Transverse colon (tissue), 4 donors: ENCODE data around the gene EFNA5. TPM values are rescaled to one million over a fixed set of nuclear protein-coding genes. Genes with fewer than 3 reads are reported as not detected.

ENCODE experiments used
- DNase-seq: peaks from one replicate; pipeline ENCODE4 v3.0.0-alpha.2; 2019
- H3K27ac ChIP-seq, 4 donors: fragments of 200-600 bp; sonication (generic); 2 replicates each; pipeline ENCODE4 v1.5.1; 2016 to 2018; ENCODE audit warnings: inconsistent platforms in 4 of 4
- H3K27me3 ChIP-seq: fragments of 200-600 bp; sonication (generic); 2 replicates; pipeline ENCODE4 v1.5.1; 2017; ENCODE audit warnings: inconsistent platforms
- H3K36me3 ChIP-seq, 4 donors: fragments of 200-600 bp; sonication (generic); 2 replicates each; pipeline ENCODE4 v1.5.1; 2017 to 2019; ENCODE audit warnings: inconsistent platforms in 4 of 4
- H3K4me1 ChIP-seq, 4 donors: fragments of 200-600 bp; sonication (generic); 2 replicates each; pipeline ENCODE4 v1.5.1; 2017 to 2020; ENCODE audit warnings: inconsistent platforms in 4 of 4
- H3K4me3 ChIP-seq, 4 donors: fragments of 200-600 bp; sonication (generic); 1 replicate in 1 of 4; 2 replicates in 3 of 4; pipeline versions ENCODE4 v1.5.1 to v1.6.1; 2017 to 2019; ENCODE audit warnings: inconsistent platforms in 4 of 4
- H3K9me3 ChIP-seq, 2 donors: fragments of 200-600 bp; sonication (generic); 2 replicates each; pipeline ENCODE4 v1.5.1; 2017 to 2019; ENCODE audit warnings: inconsistent platforms in 2 of 2
- CTCF ChIP-seq, 5 experiments: fragments of 200-600 bp in 3 of 5; fragments of 450-650 bp in 2 of 5; sonication (generic) in 3 of 5; IDR thresholded peaks; 1 replicate in 2 of 5; 2 replicates in 3 of 5; pipeline ENCODE4 v1.5.1; 2016 to 2017; ENCODE audit warnings: antibody characterized with exemption in 5 of 5, inconsistent platforms in 3 of 5, mild to moderate bottlenecking in 2 of 5, moderate library complexity in 1 of 5
- EP300 ChIP-seq: sonication (generic); formaldehyde crosslinking; IDR thresholded peaks from one replicate; pipeline ENCODE4 v1.6.1; 2017; ENCODE audit warnings: antibody characterized with exemption, low read depth
- POLR2A ChIP-seq: fragments of 450-650 bp; IDR thresholded peaks from one replicate; pipeline ENCODE4 v1.6.1; 2016; ENCODE audit warnings: antibody characterized with exemption, mild to moderate bottlenecking, moderate library complexity
- POLR2AphosphoS5 ChIP-seq, 3 donors: sonication (generic); formaldehyde crosslinking; IDR thresholded peaks; one replicate each; pipeline ENCODE4 v1.6.1; 2016; ENCODE audit warnings: antibody characterized with exemption in 3 of 3
- WGBS, 2 donors: methylation state at CpG; one replicate each; pipeline ENCODE4 v1.1.5; 2018; ENCODE audit warnings: low coverage in 1 of 2; 5-methylcytosine and 5-hydroxymethylcytosine counted together
- in situ Hi-C, 4 donors: fragments of 200-750 bp; cut with MboI; loops; one replicate each; pipeline versions ENCODE4 v1.15.0 to v1.15.1; 2017; ENCODE audit warnings: low sequenced_read_pairs in 3 of 4, low pct_ligation_motif_present in 1 of 4, low pct_unique_long_range_greater_than_20kb in 1 of 4
- intact Hi-C: fragments of 100-400 bp; cut with DNase I; formaldehyde crosslinking; loops from one replicate; pipeline ENCODE4 v1.15.1; 2023; ENCODE audit warnings: low total_unique reads
- total RNA-seq, 4 donors: library from RNA; depleted of rRNA; stranded (reverse); fragments of >200 nt; gene quantifications; one replicate each; pipeline ENCODE4 v1.1.0, GENCODE V29; 2016

EFNA5 gene
- total RNA-seq, 4 donors from 2014 or later = 1.5 to 18.2 (median 12.1) TPM

GRCh38 chr5:107523029-107523680 is 147.6 kb downstream of the EFNA5 start:
- Histone ChIP-seq H3K9me3 (no peaks in the 10 kb centered on the region), H3K27ac (no peak overlapping the region), H3K27me3 (no peaks in the 10 kb centered on the region), H3K4me1 (peaks cover 3 to 13% (median 6%) of the 10 kb centered on the region in 4 donors), H3K4me3 (no peak overlapping the region), H3K36me3 (no peaks in the 10 kb centered on the region)
- in situ Hi-C loops = no loop called here
- intact Hi-C loops = no loop called here
- TF ChIP-seq POLR2AphosphoS5 (IDR thresholded peaks at IDR 0.05) (no peak), CTCF (IDR thresholded peaks at IDR 0.05) (no peak), EP300 (no peak), POLR2A (no peak)
- WGBS, 2 donors = 83 to 99% methylated on average over 5 of the region's 5 CpGs
- DNase-seq = no peak

GRCh38 chr5:107522456-107522855 is 148.3 kb downstream of the EFNA5 start:
- Histone ChIP-seq H3K36me3 (no peaks in the 10 kb centered on the region), H3K4me3 (no peak overlapping the region), H3K27ac (no peak overlapping the region), H3K4me1 (peaks cover 3 to 15% (median 6%) of the 10 kb centered on the region in 4 donors), H3K27me3 (no peaks in the 10 kb centered on the region), H3K9me3 (no peaks in the 10 kb centered on the region)
- 79 to 90% methylated on average over 4 of the region's 4 CpGs for WGBS, 2 donors
- no peak for DNase-seq
- intact Hi-C loops = no loop called here
- TF ChIP-seq POLR2AphosphoS5 (IDR thresholded peaks at IDR 0.05) (no peak), CTCF (IDR thresholded peaks at IDR 0.05) (no peak)
- in situ Hi-C loops = no loop called here

GRCh38 chr5:107519900-107520354 is 150.8 kb downstream of the EFNA5 start:
- TF ChIP-seq CTCF (IDR thresholded peaks at IDR 0.05) (no peak), POLR2AphosphoS5 (IDR thresholded peaks at IDR 0.05) (peak; percentile 16 to 46 (median 25))
- Histone ChIP-seq H3K4me3 (no peak overlapping the region), H3K9me3 (no peaks in the 10 kb centered on the region), H3K36me3 (no peaks in the 10 kb centered on the region), H3K4me1 (peaks cover 3 to 22% (median 6%) of the 10 kb centered on the region in 4 donors), H3K27me3 (no peaks in the 10 kb centered on the region), H3K27ac (peak overlapping the region in 2 of 4 donors; percentile 0 to 13)
- in situ Hi-C loops = no loop called here
- intact Hi-C loops = no loop called here
- 23 to 28% methylated on average over 5 to 6 of the region's 6 CpGs for WGBS, 2 donors
- no peak for DNase-seq

GRCh38 chr5:107518616-107519015 is 152.1 kb downstream of the EFNA5 start:
- Histone ChIP-seq H3K9me3 (no peaks in the 10 kb centered on the region), H3K4me1 (peaks cover 3 to 22% (median 6%) of the 10 kb centered on the region in 4 donors)
- WGBS, 2 donors = 81 to 91% methylated on average over 2 of the region's 2 CpGs

More at GRCh38 chr5:107518616-107519015, 152.1 kb downstream of the EFNA5 start:
- no peaks in the 10 kb centered on the region for H3K36me3 ChIP-seq
- H3K4me3 ChIP-seq = no peak overlapping the region
- no peak overlapping the region for H3K27ac ChIP-seq
- DNase-seq = no peak
- no peak for TF ChIP-seq CTCF (IDR thresholded peaks at IDR 0.05)
- no peak for TF ChIP-seq EP300
- TF ChIP-seq POLR2A = no peak
- TF ChIP-seq POLR2AphosphoS5 (IDR thresholded peaks at IDR 0.05) = no peak
- in situ Hi-C loops (no loop called here), intact Hi-C loops (no loop called here)
- no peaks in the 10 kb centered on the region for H3K27me3 ChIP-seq
